Activated CD4-positive, alpha-beta memory T cell treated with anti-CD3 and anti-CD28 coated beads for 36 hours (primary cell): ENCODE measurements around the gene NELFCD. TPM values are rescaled to one million over a fixed set of nuclear protein-coding genes. Genes with fewer than 3 reads are reported as not detected.
"Not testable (repeated sequence)": the region's sequence is repeated elsewhere in the genome, so short reads cannot be mapped to it uniquely, and the experiment has no call there.

Experiments used
- CTCF ChIA-PET: fragments of 350-600 bp; sonication (Branson Sonifier 250); formaldehyde crosslinking; loops from one replicate; lab custom pipeline; 2021; ENCODE audit warnings: antibody characterized with exemption, inconsistent platforms; lab: Charles Lee
- POLR2A ChIA-PET: fragments of 350-600 bp; sonication (Branson Sonifier 250); formaldehyde crosslinking; loops from one replicate; lab custom pipeline; 2021; ENCODE audit warnings: antibody characterized with exemption; lab: Charles Lee
- DNase-seq: peaks from one replicate; pipeline ENCODE4 v3.0.0-alpha.2; 2020
- H3K27ac Mint-ChIP-seq: one replicate; pipeline ENCODE4 v1.8.0; 2021; ENCODE audit warnings: mixed read lengths
- H3K27me3 Mint-ChIP-seq: one replicate; pipeline ENCODE4 v1.8.0; 2021; ENCODE audit warnings: mixed read lengths
- H3K36me3 Mint-ChIP-seq: one replicate; pipeline ENCODE4 v1.8.0; 2021; ENCODE audit warnings: mixed read lengths
- H3K4me1 Mint-ChIP-seq: one replicate; pipeline ENCODE4 v1.8.0; 2021; ENCODE audit warnings: low read depth, mixed read lengths
- H3K4me3 Mint-ChIP-seq: one replicate; pipeline ENCODE4 v1.8.0; 2021; ENCODE audit warnings: mild to moderate bottlenecking, mixed read lengths
- H3K9me3 Mint-ChIP-seq: one replicate; pipeline ENCODE4 v1.8.0; 2021; ENCODE audit warnings: mixed read lengths
- intact Hi-C: fragments of 100-400 bp; cut with micrococcal nuclease; formaldehyde crosslinking; loops from one replicate; pipeline ENCODE4 v1.15.1; 2023
- total RNA-seq, 2 experiments: library from RNA; stranded (reverse); gene quantifications; one replicate each; pipeline ENCODE4 v1.2.3, GENCODE V29; 2021

The NELFCD gene
- total RNA-seq, 2 experiments from 2014 or later: 80.5 to 92.3 TPM

DNA sequence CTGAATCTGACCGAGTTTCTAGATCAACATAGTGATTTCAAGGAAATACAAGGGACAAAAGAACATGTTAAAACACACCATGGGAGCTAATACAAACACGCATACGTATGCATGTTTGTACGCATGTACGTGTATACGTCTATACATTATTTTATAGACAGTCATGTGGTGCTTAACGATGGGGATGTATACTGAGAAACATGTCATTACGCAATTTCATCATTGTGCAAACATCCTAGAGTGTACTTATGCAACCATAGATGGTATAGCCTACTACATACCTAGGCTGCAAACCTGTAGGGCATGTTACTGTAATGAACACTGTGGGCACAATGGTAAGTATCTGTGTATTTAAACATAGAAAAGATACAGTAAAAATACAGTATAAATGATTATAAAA lies 25.0 kb upstream of the NELFCD start:
- H3K36me3 Mint-ChIP-seq: no peaks in the 10 kb centered on the region
- CTCF ChIA-PET: no interaction called here
- H3K4me1 Mint-ChIP-seq: no peaks in the 10 kb centered on the region
- H3K27ac Mint-ChIP-seq: no peak overlapping the region
- intact Hi-C loops: no loop called here
- no peak for DNase-seq
- POLR2A ChIA-PET: no interaction called here
- H3K9me3 Mint-ChIP-seq: no peaks in the 10 kb centered on the region
- peaks cover 5% of the 10 kb centered on the region for H3K27me3 Mint-ChIP-seq
- H3K4me3 Mint-ChIP-seq: no peak overlapping the region

DNA sequence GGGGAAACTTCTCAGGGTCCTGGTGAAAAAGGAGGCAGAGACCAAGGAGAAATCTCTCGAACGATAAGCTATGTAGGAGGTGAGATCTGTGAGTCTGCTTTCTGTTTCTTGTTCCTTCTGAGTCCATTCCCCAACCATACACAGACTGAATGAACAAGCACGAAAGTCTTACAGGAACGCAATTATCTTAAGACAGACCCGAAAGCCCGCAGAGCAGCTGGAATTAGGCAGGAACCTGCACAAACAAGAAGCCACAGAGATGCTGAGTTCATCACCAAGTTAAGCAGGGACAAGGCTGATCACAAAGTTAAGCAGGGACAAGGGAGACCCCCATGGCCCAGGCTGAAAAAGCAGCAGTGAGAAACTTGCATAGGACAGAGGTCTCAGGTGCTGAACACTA lies 21.4 kb upstream of the NELFCD start:
- Mint-ChIP-seq H3K4me3 (no peak overlapping the region), H3K27me3 (peaks cover 10% of the 10 kb centered on the region), H3K27ac (no peak overlapping the region), H3K36me3 (no peaks in the 10 kb centered on the region), H3K9me3 (no peaks in the 10 kb centered on the region), H3K4me1 (no peaks in the 10 kb centered on the region)
- intact Hi-C loops: no loop called here
- POLR2A ChIA-PET: no interaction called here
- DNase-seq: no peak
- CTCF ChIA-PET: no interaction called here

DNA sequence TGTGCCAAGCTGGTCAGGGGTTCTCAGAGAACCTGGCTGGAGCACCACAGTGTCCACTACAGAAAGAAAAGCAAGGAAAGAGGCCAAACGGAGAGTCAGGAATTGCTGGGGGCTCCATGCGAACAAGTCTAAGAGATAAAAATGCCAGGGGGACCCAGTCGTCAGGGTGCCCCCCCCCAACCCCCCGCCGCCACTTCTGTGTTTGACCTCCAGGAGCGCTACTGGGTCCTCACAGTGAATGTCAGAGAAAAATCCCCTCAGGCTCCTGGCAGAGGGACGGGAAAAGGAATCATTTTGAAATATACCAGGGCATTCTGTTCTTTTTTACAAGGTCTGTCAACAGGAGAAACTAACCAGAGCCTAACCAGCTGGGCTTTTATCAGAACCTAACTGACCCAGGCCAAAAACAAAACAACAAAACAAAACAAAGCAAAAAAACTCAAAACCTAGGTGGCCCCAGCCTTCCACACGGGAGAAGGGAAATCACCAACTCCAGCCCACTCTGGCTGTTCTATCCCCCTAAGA lies 17.9 kb upstream of the NELFCD start:
- intact Hi-C loops: no loop called here

DNA sequence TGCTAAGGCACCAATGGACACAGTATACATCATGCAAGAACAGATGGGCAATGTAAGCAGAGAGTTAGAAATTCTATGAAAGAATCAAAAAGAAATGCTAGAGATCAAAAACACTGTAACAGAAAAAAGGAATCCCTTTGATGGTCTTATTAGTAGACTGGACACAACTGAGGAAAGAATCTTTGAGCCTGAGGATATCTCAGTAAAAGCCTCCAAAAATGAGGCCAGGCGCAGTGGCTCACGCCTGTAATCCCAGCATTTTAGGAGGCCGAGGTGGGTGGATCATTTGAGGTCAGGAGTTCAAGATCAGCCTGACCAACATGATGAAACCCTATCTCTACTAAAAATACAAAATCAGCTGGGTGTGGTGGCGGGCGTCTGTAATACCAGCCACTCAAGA lies 17.1 kb upstream of the NELFCD start:
- H3K27ac Mint-ChIP-seq, H3K4me1 Mint-ChIP-seq, H3K9me3 Mint-ChIP-seq, H3K36me3 Mint-ChIP-seq, POLR2A ChIA-PET, intact Hi-C loops, DNase-seq, CTCF ChIA-PET, H3K4me3 Mint-ChIP-seq: not testable (repeated sequence)
- H3K27me3 Mint-ChIP-seq: peaks cover 10% of the 10 kb centered on the region

More for the DNA sequence above, 17.9 kb upstream of the NELFCD start:
- ChIA-PET CTCF (no interaction called here), POLR2A (no interaction called here)
- Mint-ChIP-seq H3K36me3 (no peaks in the 10 kb centered on the region), H3K27ac (no peak overlapping the region), H3K4me3 (no peak overlapping the region), H3K9me3 (no peaks in the 10 kb centered on the region), H3K4me1 (no peaks in the 10 kb centered on the region), H3K27me3 (peaks cover 10% of the 10 kb centered on the region)
- no peak for DNase-seq

DNA sequence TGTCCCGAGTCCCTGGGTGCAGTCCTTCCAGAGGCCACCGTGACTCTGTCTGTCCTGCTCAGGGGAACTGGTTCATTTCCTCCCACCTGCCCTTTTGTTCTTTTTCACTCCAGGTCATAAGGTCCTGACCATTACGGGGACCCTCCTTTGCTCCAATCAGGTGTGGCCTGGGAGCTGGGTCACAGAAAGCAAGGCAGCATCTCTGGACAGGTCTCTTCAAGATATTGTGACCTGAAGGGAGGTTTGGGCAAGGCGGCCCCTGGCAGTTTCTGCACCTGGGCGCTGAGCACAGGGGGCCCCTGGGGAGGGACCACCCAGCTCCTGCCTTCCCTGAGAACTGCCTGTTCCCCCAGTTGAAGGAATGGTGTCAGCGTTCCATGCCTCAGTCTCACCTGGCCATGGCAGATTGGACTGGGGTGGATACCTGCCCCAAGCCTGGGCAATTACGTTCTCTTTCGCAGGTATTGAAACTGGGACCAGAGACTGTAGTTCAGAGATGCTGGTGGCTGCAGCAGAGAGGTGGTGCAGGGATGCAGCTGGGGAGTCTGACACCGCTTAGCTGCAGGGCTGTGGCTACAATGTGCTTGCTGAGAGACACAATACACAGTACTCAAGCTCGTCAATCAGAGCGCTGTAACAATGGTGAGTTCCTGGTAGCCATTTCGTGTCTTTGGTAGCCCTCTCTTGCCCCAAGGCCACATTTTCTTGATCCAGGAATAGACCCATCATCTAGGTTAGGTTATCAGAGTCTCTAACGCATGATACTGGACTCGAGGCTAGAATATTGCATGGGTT lies 15.6 kb upstream of the NELFCD start:
- intact Hi-C loops: no loop called here
- CTCF ChIA-PET: no interaction called here
- no peak overlapping the region for H3K27ac Mint-ChIP-seq

DNA sequence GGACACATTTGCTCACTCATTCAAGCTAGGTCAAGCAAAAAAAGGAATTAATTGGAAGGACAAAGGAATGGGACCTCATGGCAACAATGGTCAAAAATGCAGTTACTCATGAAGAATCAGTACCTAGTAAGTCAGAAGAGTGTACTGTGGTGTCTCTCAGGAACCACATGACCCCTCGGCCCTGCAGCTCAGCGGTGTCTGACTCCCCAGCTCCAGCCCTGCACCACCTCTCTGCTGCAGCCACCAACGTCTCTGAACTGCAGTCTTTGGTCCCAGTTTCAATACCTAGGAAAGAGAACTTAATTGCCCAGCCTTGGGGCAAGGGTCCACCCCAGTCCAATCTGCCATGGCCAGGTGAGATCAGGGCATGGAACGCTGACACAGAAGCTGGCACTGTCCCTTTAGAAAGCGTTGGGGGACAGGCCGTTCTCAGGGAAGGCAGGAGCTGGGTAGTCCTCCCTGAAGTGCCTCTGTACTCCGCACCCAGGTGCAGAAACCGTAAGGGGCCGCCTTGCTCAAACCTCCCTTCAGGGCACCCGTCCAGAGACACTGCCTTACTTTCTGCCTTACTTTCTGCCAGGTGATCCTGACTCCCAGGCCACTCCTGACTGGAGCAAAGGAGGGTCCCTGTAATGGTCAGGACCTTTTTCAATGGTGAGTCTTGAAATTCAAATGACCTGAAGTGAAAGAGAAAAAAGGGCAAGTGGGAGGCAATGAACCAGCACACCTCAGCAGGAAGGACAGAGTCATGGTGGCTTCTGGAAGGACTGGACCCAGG lies 13.2 kb upstream of the NELFCD start:
- H3K4me3 Mint-ChIP-seq: no peak overlapping the region
- H3K4me1 Mint-ChIP-seq: no peaks in the 10 kb centered on the region
- peaks cover 4% of the 10 kb centered on the region for H3K9me3 Mint-ChIP-seq
- H3K36me3 Mint-ChIP-seq: no peaks in the 10 kb centered on the region
- ChIA-PET POLR2A (no interaction called here), CTCF (no interaction called here)
- peaks cover 4% of the 10 kb centered on the region for H3K27me3 Mint-ChIP-seq
- no peak for DNase-seq
- H3K27ac Mint-ChIP-seq: no peak overlapping the region
- intact Hi-C loops: no loop called here

More for the DNA sequence above, 15.6 kb upstream of the NELFCD start:
- no peaks in the 10 kb centered on the region for H3K4me1 Mint-ChIP-seq
- no peak for DNase-seq
- peaks cover 4% of the 10 kb centered on the region for H3K9me3 Mint-ChIP-seq
- peaks cover 6% of the 10 kb centered on the region for H3K27me3 Mint-ChIP-seq
- H3K36me3 Mint-ChIP-seq: no peaks in the 10 kb centered on the region
- H3K4me3 Mint-ChIP-seq: no peak overlapping the region
- POLR2A ChIA-PET: no interaction called here

DNA sequence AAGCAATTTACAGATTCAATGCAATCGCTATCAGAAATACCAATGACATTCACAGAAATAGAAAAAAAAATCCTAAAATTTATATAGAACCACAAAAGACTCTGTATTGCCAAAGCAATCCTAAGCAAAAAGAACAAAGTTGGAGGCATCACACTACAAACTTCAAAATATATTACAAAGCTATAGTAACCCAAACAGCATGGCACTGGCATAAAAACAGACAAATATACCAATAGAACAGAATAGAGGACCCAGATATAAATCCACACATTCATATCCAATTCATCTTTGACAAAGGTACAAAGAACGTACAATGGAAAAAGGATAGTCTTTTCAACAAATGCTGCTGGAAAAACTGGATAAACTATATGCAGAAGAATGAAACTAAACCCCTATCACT lies 11.6 kb upstream of the NELFCD start:
- Mint-ChIP-seq H3K27ac (no peak overlapping the region), H3K4me1 (no peaks in the 10 kb centered on the region), H3K36me3 (no peaks in the 10 kb centered on the region), H3K4me3 (no peak overlapping the region), H3K27me3 (no peaks in the 10 kb centered on the region), H3K9me3 (peaks cover 4% of the 10 kb centered on the region)
- ChIA-PET CTCF (no interaction called here), POLR2A (no interaction called here)
- intact Hi-C loops: no loop called here
- no peak for DNase-seq

DNA sequence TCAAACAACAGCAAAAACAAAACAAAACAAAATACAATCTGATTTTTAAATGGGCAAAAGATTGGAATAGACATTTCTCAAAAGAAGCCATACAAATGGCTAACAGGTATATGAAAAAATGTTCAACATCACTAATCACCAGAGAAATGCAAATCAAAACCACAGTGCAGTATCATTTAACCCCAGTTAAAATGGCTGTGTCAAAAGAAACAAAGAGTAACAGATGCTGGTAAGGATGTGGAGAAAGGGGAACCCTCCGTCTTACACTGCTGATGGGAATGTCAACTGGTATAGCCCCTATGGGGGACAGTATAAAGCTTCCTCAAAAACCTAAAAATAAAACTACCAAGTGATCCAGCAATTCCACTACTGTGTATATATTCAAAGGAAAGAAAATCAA lies 10.9 kb upstream of the NELFCD start:
- intact Hi-C loops: no loop called here
- CTCF ChIA-PET: no interaction called here

DNA sequence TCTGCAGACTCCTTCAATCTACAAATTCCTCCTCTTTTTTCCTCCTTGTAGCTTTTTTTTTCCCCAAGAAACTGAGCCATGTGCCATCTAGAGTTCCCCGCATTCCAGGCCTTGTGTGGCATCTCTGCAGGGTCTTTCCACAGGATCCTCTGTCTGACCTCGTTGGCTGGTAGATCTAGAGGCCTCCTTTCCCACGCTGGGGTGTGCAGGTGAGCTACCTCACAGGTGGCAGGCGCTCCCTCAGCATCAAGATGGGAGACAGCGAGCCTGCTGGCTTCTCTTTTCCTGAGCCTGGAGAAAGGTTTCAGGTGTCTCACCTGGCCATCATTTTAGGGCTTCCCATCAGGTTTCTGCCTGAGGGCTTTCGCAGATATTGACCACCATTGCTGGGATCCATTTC lies 9.6 kb upstream of the NELFCD start:
- Mint-ChIP-seq H3K4me3 (no peak overlapping the region), H3K27me3 (no peaks in the 10 kb centered on the region), H3K4me1 (no peaks in the 10 kb centered on the region), H3K9me3 (peaks cover 18% of the 10 kb centered on the region), H3K36me3 (no peaks in the 10 kb centered on the region), H3K27ac (no peak overlapping the region)
- intact Hi-C loops: no loop called here
- ChIA-PET CTCF (interaction anchor here (0.7 kb wide), 1 partner anchor 117 kb away, joined by 3 read pairs; no protein-coding TSS in a partner anchor), POLR2A (no interaction called here)
- no peak for DNase-seq

More for the DNA sequence above, 10.9 kb upstream of the NELFCD start:
- no peak overlapping the region for H3K27ac Mint-ChIP-seq
- DNase-seq: no peak
- peaks cover 5% of the 10 kb centered on the region for H3K9me3 Mint-ChIP-seq
- no peaks in the 10 kb centered on the region for H3K27me3 Mint-ChIP-seq
- H3K4me1 Mint-ChIP-seq: no peaks in the 10 kb centered on the region
- POLR2A ChIA-PET: no interaction called here
- H3K4me3 Mint-ChIP-seq: no peak overlapping the region
- H3K36me3 Mint-ChIP-seq: no peaks in the 10 kb centered on the region

DNA sequence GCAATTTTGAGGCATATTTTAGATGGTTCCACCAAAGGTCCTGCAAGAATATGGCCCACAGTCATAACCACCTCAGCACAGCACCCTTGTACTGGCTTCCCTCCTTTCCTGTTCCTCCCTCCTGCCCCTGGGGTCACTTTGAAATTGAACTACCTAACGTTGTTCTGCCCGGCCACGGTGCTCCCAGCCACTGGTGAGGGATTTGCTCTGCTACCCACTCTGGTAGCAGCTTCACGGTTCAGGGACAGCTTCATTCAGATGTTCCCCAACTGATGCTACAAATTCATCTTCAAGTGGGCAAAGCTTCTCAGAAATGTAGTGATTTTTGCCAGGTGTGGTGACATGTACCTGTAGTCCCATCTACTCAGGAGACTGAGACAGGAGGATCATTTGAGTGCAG lies 7.9 kb upstream of the NELFCD start:
- H3K4me1 Mint-ChIP-seq: no peaks in the 10 kb centered on the region
- H3K9me3 Mint-ChIP-seq: peaks cover 20% of the 10 kb centered on the region
- H3K4me3 Mint-ChIP-seq: no peak overlapping the region
- POLR2A ChIA-PET: no interaction called here
- no peaks in the 10 kb centered on the region for H3K27me3 Mint-ChIP-seq
- intact Hi-C loops: no loop called here
- CTCF ChIA-PET: no interaction called here
- no peak for DNase-seq
- no peaks in the 10 kb centered on the region for H3K36me3 Mint-ChIP-seq
- no peak overlapping the region for H3K27ac Mint-ChIP-seq

DNA sequence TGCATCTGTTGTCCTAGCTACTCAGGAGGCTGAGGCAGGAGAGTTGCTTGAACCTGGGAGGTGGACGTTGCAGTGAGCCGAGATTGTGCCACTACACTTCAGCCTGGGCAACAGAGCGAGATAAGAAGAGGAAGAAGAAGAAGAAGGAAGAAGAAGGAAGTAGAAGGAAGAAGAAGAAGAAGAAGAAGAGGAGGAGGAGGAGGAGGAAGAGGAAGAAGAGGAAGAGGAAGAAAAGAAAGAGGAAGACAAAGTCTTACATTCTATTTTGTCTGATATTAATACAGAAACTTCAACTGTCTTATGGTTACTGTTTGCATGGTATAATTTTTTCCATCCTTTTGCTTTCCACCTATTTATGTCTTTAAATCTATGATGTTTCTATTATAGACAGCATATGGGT lies 7.2 kb upstream of the NELFCD start:
- H3K36me3 Mint-ChIP-seq: no peaks in the 10 kb centered on the region
- peaks cover 20% of the 10 kb centered on the region for H3K9me3 Mint-ChIP-seq
- H3K4me3 Mint-ChIP-seq: no peak overlapping the region
- ChIA-PET CTCF (no interaction called here), POLR2A (no interaction called here)
- intact Hi-C loops: no loop called here
- H3K27ac Mint-ChIP-seq: no peak overlapping the region
- H3K27me3 Mint-ChIP-seq: no peaks in the 10 kb centered on the region
- DNase-seq: no peak
- no peaks in the 10 kb centered on the region for H3K4me1 Mint-ChIP-seq

DNA sequence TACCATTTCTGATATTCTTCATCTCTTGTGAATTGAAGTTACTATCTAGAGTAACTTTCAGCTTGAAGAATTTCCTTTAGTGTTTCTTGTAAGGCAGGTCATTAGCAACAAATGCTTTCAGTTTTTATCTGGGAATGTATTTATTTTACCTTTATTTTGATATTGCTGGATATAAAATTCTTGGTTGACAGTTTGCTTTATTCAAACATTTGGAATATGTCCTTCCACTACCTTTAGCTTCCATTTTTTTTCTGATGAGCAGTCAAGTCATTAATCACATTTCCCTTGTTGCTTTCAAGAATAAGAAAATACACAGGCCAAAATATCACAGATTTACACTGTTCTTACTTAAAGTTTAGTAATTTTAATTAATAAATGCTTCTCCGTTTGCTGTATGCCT lies 5.7 kb upstream of the NELFCD start:
- H3K4me3 Mint-ChIP-seq: no peak overlapping the region
- DNase-seq: no peak
- H3K27me3 Mint-ChIP-seq: no peaks in the 10 kb centered on the region
- no peak overlapping the region for H3K27ac Mint-ChIP-seq
- ChIA-PET CTCF (no interaction called here), POLR2A (no interaction called here)
- no peaks in the 10 kb centered on the region for H3K36me3 Mint-ChIP-seq
- no peaks in the 10 kb centered on the region for H3K4me1 Mint-ChIP-seq
- intact Hi-C loops: no loop called here
- peaks cover 16% of the 10 kb centered on the region for H3K9me3 Mint-ChIP-seq
